Measurements from ENCODE around the gene ING3.
"Not testable (repeated sequence)": the region's sequence is repeated elsewhere in the genome, so short reads cannot be mapped to it uniquely, and the experiment has no call there.

Gene ING3

DNA sequence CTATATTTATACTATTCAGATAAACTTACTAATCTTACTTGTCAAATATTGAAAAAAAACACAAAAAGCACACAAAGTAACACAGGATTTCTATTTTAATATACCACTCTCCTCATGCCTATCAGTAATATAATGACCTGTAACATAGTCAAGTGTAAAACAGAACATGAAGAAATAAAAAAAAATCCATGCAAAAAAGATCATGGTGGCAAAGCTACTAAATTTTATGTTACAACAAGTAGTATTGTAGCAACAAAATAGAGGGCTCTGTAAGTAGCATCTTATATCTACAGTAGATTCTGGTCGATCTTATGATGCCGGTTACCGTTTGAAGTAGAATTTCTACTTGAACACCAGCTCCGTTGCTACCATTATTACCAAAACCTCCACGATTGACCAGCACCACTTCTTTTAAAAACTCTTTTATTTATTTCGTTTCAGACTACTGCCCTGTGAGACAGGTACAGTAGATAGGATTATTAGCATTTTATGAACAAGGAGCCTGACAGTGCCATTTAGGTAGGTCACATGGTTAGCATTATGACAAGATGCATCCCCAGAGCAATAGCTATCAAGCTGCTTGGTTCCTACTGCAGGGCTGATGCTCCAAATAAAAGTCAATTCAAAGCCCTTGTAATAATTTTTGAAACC, 40.0 kb downstream of the ING3 start:
- no peak for DNase-seq

GRCh38 chr7:120991161-120991560, 40.6 kb downstream of the ING3 start:
- DNase-seq = no peak

- no peak for DNase-seq
These were observed 41.0 kb downstream of the ING3 start for GRCh38 chr7:120991581-120991980.

- DNase-seq = no peak
These were observed 41.8 kb downstream of the ING3 start for GRCh38 chr7:120992272-120992964.

DNA sequence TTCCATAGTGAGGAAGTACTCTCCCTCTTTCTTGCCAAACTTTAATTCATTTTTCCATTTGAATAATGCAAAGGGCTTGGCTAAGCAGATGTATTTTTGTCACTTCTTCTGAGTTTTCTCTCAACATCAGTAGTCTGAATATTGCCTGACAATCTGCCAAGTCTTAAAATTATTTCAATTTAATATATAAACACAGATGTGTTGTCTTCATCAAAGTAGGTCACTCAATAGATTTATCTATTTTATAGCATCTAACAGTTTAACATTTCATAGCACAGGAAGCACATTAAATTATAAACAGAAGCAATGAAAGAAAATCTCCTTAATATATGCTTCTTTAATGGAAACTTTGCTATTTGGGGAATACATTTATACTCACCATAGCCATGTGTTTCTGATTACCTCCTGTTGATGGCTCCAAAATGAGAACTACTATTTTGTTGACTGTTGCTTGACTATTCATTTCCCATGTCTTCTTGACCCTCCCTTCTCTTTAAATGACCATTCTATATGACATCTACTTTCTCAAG, 42.5 kb downstream of the ING3 start:
- DNase-seq = no peak

GRCh38 chr7:120993553-120994191, 43.1 kb downstream of the ING3 start:
- DNase-seq = no peak

- DNase-seq = no peak
These were observed 44.2 kb downstream of the ING3 start for GRCh38 chr7:120994512-120995410.

DNA sequence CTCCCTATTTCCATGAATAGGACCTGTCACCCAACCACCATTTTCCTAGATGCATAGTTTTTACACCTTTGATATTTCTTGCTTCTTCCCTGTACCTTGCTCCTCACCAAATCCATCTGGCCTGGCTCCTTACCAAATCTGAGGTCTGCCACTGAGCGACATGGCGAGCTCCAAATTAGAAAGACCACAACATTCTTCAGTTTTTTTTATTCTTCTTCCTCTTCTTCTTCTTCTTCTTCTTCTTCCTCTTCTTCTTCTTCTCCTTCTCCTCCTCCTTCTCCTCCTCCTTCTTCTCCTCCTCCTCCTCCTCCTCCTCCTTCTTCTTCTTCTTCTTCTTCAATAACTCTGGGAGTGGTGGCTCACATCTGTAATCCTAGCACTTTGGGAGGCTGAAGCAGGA, 45.1 kb downstream of the ING3 start:
- DNase-seq = peak; percentile 59

GRCh38 chr7:120996333-120996987, 45.9 kb downstream of the ING3 start:
- peak; percentile 97 for DNase-seq

DNA sequence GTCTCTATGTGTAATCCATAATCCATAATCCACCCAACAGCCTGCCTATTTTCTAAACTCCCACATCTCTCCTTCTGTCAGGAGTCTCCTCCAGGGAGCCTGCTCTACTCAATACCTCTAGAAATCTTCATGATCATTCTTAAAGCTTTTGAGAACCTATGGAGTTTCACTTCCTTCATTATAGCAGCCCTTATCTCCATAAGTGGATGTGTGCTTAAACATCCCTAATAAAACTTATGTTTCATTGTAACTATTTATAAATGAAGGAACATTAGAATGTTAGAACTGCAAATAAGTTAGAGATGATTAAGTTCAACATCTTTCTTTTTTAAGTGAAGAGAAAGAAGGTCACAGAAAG, 46.4 kb downstream of the ING3 start:
- no peak for DNase-seq

DNA sequence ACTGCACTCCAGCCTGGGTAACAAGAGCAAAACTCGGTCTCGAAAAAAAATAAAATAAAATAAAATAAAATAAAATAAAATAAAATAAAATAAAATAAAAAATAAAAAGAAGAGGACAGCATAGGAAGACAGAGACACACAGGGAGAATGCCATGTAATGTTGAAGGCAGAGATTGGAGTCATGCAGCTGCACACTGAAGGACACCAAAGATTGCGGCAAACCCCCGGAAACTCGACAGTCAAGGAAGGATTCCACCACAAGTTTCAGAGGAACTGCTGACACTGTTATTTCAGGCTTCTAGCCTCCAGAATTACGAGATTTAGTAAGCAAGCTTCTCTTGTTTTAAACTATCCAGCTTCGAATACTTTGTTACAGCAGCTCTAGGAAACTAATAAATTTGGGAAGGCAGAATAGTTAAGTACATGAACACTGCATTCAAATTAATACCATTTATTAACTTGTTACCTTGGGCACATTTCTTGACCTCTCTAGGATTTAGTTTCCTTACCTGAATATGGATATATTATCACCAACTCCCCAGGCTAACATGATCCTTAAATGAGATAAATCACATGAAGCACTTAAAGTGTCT, 47.4 kb downstream of the ING3 start:
- no peak for DNase-seq

DNA sequence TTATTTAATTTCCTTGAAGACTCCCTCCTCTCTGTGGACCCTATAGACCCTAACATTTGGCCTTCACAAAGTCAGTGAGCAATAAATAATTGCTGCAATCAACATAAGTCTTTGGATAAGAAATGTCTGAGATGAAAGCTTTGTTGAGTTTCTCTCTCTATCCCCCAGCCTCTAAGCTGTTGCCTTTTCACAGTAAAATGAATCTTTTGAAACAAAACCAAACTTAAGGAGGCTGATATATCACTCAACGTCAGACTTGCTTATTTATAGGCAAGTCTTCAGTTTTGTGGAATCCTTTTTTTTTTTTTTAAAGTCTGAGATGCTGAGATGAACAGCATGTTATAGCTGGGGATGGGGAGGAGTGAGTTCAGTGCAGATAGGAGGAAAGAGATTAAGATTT, 47.9 kb downstream of the ING3 start:
- no peak for DNase-seq

DNA sequence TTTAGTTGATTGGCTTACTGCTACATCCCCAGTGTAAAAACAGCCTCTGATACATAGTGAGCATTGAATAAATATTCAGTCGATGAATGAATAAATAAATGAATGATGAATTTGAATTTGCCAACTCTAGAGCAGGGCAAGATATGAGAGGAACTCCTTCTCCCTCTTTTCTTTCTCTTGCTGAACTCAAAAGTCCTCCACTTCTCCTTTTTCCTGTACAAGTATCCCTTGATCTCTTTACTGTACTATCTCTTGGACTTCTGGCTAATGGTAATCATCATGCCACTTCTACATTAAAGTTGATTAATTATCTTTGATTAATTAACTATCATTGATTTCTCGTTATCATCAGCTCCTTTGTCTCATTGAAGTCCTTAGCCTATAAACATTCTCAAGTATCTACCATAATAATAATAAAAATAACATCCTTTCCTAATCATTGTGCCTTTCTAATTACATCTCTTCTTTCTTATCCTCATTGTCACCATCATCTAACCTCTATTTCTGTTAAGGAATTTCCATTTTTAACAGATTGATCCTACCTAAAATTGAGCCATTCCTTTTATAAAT, 48.5 kb downstream of the ING3 start:
- no peak for DNase-seq

- DNase-seq = peak; percentile 61
These were observed 49.8 kb downstream of the ING3 start for GRCh38 chr7:121000081-121000983.

- no peak for DNase-seq
These were observed 50.8 kb downstream of the ING3 start for GRCh38 chr7:121001234-121001906.

DNA sequence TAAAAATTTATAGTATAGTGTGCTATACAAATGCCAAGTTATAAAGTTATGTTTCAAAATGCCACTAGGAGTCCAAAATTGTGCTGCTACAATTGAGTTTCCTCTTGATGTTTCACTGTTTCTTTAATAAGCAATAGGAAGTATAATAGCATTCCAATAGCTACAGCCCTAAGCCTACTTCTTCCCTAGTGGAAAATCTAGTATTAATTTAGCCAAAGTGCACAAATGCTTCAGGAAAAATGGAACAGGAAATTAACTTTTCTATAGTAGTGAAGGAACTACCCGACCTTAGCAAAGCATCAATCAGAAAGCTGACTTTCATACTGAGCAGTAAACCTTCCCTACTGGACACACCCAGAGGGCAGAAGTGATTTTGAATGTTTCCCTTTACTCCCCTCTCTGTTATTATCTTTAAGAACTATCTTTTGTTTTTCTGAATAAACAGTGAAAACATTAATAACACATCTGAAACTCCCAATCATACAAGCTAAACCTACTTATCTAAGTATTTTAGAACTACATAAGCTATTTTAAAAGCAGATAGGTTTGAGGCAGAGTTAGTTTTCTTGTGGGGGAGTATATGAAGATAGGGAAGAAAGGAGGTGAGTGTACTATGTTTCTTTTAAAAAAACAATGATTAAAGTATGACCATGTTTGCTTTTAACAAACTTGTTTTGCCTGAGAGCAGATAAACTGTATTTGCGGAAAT, 51.6 kb downstream of the ING3 start:
- DNase-seq = no peak

GRCh38 chr7:121002757-121003200, 52.2 kb downstream of the ING3 start:
- DNase-seq = no peak

- no peak for DNase-seq
These were observed 53.6 kb downstream of the ING3 start for GRCh38 chr7:121003986-121004685.

- not testable (repeated sequence) for DNase-seq
These were observed 54.5 kb downstream of the ING3 start for GRCh38 chr7:121005058-121005457.

All from hematopoietic multipotent progenitor cell treated with erythropoietin and hydrocortisone succinate and interleukin-3 and kit ligand, for 4 days (in vitro differentiated cells).